ENCODE measurements around the gene SH3RF3. TPM values are rescaled to one million over a fixed set of nuclear protein-coding genes. Genes with fewer than 3 reads are reported as not detected.

The SH3RF3 gene
- total RNA-seq, 3 donors from 2014 or later (not counting 1 experiment from before 2014, with no cell fraction given), result 0.23 to 0.61 (median 0.34) TPM

DNA sequence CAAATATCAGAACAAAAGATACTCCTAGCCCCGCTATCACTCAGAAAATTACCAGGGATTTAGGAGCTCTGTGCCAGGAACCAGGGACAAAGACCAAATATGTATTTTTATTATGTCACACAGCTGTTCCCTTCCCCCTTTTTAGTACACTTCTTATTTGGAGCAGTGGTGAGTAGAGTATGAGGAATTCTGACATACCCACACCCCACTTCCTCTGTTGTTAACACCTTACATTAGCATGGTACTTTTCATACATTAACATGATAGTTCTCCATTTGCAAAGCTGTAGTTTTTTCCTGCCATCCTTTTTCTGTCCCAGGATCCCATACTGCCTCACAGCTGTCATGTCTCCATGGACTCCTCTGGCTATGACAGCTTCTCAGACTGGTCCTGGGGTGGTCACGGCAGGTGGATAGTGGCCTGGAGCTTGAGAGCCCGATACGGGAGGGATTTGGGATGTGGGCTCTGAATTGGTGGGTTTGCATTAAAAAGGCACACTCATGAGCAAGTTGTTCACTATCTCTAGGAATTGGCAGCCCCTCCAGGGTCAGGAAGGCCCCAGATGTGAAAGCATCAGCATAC, 100.2 kb downstream of the SH3RF3 start:
- Histone ChIP-seq H3K4me3 (ENCODE audit: low read length) (no peak overlapping the region), H3K27ac (ENCODE audit: low read length) (no peak overlapping the region), H3K9me3 (ENCODE audit: control insufficient read depth, insufficient read depth, low read length) (no peaks in the 10 kb centered on the region), H3K27me3 (ENCODE audit: control insufficient read depth, insufficient read depth, low read length) (no peaks in the 10 kb centered on the region), H3K36me3 (ENCODE audit: control insufficient read depth, insufficient read depth, low read length) (no peaks in the 10 kb centered on the region), H3K4me1 (ENCODE audit: control insufficient read depth, insufficient read depth, low read length) (peaks cover 9% of the 10 kb centered on the region)
- Mint-ChIP-seq H3K4me1 (peaks cover 12 to 25% of the 10 kb centered on the region in 2 donors), H3K36me3 (no peaks in the 10 kb centered on the region), H3K9me3 (no peaks in the 10 kb centered on the region), H3K27me3 (ENCODE audit: low read depth in 2 of 2) (peaks cover 0 to 17% of the 10 kb centered on the region in 2 donors), H3K27ac (no peak overlapping the region), H3K4me3 (no peak overlapping the region)
- intact Hi-C loops (cut with micrococcal nuclease), result no loop called here
- ATAC-seq, result peak; percentile 32 to 61 (median 36)
- TF ChIP-seq, protein P1, sequence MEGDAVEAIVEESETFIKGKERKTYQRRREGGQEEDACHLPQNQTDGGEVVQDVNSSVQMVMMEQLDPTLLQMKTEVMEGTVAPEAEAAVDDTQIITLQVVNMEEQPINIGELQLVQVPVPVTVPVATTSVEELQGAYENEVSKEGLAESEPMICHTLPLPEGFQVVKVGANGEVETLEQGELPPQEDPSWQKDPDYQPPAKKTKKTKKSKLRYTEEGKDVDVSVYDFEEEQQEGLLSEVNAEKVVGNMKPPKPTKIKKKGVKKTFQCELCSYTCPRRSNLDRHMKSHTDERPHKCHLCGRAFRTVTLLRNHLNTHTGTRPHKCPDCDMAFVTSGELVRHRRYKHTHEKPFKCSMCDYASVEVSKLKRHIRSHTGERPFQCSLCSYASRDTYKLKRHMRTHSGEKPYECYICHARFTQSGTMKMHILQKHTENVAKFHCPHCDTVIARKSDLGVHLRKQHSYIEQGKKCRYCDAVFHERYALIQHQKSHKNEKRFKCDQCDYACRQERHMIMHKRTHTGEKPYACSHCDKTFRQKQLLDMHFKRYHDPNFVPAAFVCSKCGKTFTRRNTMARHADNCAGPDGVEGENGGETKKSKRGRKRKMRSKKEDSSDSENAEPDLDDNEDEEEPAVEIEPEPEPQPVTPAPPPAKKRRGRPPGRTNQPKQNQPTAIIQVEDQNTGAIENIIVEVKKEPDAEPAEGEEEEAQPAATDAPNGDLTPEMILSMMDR (IDR thresholded peaks at IDR 0.05), result no peak
- DNase-seq, result no peak
- 94% methylated on average over 4 of the region's 4 CpGs for WGBS (ENCODE audit: insufficient coverage)

DNA sequence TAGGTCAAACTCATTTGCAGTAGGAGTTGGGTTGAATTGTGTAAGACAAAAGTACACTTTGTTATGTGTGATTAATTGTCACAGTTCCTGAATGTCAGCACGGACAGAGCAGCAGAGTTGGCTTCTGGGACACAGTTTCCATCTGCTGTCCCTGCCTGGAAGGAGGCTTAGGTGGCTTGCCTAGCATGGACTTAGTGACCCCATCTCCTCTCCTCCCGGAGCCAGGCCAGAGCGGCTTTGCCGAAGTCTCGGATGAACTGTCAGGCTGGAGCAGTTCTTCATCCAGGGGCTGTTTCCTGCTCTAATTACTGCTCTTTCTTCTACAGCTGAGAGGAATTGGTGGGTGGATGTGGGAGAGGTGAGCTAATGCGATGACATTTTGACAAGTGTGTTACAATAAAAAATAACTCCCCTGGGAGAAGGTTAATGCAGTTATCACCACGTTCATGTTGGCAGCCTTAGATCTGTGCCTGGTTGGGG, 102.0 kb downstream of the SH3RF3 start:
- 58% methylated on average over 7 of the region's 7 CpGs for WGBS (ENCODE audit: insufficient coverage)
- peaks cover 5% of the 10 kb centered on the region for H3K4me1 ChIP-seq (ENCODE audit: control insufficient read depth, insufficient read depth, low read length)
- H3K36me3 ChIP-seq (ENCODE audit: control insufficient read depth, insufficient read depth, low read length), result no peaks in the 10 kb centered on the region
- intact Hi-C loops (cut with micrococcal nuclease), result no loop called here
- no peaks in the 10 kb centered on the region for H3K36me3 Mint-ChIP-seq
- no peak overlapping the region for H3K4me3 ChIP-seq (ENCODE audit: low read length)
- no peaks in the 10 kb centered on the region for H3K9me3 Mint-ChIP-seq
- H3K9me3 ChIP-seq (ENCODE audit: control insufficient read depth, insufficient read depth, low read length), result no peaks in the 10 kb centered on the region
- DNase-seq (no peak), ATAC-seq (no peak)
- peaks cover 0 to 17% of the 10 kb centered on the region in 2 donors for H3K27me3 Mint-ChIP-seq (ENCODE audit: low read depth in 2 of 2)
- H3K27ac ChIP-seq (ENCODE audit: low read length), result no peak overlapping the region
- peaks cover 12 to 25% of the 10 kb centered on the region in 2 donors for H3K4me1 Mint-ChIP-seq
- no peaks in the 10 kb centered on the region for H3K27me3 ChIP-seq (ENCODE audit: control insufficient read depth, insufficient read depth, low read length)
- no peak overlapping the region for H3K4me3 Mint-ChIP-seq
- TF ChIP-seq, protein P1 (IDR thresholded peaks at IDR 0.05), result no peak
- no peak overlapping the region for H3K27ac Mint-ChIP-seq

DNA sequence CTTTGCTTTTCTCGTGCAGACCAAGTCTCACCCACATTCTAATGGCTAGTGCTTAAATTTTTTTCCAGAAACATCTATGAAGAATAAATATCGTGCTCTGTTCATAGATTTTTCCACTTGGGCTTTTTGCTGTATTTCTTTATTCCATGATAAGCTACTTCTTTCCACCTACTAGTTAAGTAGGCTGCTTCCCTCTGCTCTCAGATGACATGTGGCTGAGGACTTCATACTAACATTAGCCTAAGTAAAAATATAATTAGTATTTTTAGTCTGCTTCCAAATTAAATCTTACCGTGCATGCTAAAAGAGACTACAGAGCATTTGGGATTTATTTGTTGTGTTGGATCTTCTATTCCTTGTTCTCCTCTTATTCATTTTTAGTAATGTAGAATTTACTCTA, 102.4 kb downstream of the SH3RF3 start:
- H3K4me3 Mint-ChIP-seq, result no peak overlapping the region
- no peak for ATAC-seq
- H3K9me3 Mint-ChIP-seq, result no peaks in the 10 kb centered on the region
- no peak overlapping the region for H3K27ac Mint-ChIP-seq
- peaks cover 0 to 17% of the 10 kb centered on the region in 2 donors for H3K27me3 Mint-ChIP-seq (ENCODE audit: low read depth in 2 of 2)
- H3K4me1 ChIP-seq (ENCODE audit: control insufficient read depth, insufficient read depth, low read length), result peaks cover 5% of the 10 kb centered on the region
- H3K36me3 ChIP-seq (ENCODE audit: control insufficient read depth, insufficient read depth, low read length), result no peaks in the 10 kb centered on the region
- no peak overlapping the region for H3K4me3 ChIP-seq (ENCODE audit: low read length)
- no peak for DNase-seq
- TF ChIP-seq, protein P1 (IDR thresholded peaks at IDR 0.05), result no peak
- no peaks in the 10 kb centered on the region for H3K36me3 Mint-ChIP-seq
- WGBS (ENCODE audit: insufficient coverage), result 65% methylated on average over 2 of the region's 3 CpGs
- intact Hi-C loops (cut with micrococcal nuclease), result no loop called here
- H3K27ac ChIP-seq (ENCODE audit: low read length), result no peak overlapping the region
- H3K27me3 ChIP-seq (ENCODE audit: control insufficient read depth, insufficient read depth, low read length), result no peaks in the 10 kb centered on the region
- no peaks in the 10 kb centered on the region for H3K9me3 ChIP-seq (ENCODE audit: control insufficient read depth, insufficient read depth, low read length)
- peaks cover 15 to 28% of the 10 kb centered on the region in 2 donors for H3K4me1 Mint-ChIP-seq
